ENCODE data around the gene MAP3K3. TPM values are rescaled to one million over a fixed set of nuclear protein-coding genes. Genes with fewer than 3 reads are reported as not detected.

The MAP3K3 gene
- polyA plus RNA-seq, 1 donor from 2014 or later = 16.6 TPM

DNA sequence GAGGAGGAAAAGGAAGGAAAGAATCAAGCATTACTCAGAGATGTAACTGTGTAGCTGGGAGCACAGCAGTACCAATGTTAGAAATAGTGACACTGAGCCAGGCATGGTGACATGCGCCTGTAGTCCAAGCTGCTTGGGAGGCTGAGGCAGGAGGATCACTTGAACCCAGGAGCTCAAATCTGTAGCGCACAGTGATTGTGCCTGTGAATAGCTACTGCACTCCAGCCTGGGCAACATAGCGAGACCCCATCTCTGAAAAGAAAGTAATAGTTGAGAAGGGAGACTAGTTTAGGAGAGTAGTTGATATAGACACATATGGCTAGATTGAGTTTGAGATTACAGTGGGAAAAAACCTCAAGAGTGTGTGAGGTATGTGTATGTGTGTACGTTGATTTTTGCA, 17.8 kb downstream of the MAP3K3 start:
- TF ChIP-seq, protein P1, sequence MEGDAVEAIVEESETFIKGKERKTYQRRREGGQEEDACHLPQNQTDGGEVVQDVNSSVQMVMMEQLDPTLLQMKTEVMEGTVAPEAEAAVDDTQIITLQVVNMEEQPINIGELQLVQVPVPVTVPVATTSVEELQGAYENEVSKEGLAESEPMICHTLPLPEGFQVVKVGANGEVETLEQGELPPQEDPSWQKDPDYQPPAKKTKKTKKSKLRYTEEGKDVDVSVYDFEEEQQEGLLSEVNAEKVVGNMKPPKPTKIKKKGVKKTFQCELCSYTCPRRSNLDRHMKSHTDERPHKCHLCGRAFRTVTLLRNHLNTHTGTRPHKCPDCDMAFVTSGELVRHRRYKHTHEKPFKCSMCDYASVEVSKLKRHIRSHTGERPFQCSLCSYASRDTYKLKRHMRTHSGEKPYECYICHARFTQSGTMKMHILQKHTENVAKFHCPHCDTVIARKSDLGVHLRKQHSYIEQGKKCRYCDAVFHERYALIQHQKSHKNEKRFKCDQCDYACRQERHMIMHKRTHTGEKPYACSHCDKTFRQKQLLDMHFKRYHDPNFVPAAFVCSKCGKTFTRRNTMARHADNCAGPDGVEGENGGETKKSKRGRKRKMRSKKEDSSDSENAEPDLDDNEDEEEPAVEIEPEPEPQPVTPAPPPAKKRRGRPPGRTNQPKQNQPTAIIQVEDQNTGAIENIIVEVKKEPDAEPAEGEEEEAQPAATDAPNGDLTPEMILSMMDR (IDR thresholded peaks at IDR 0.05; ENCODE audit: poor library complexity, severe bottlenecking) = no peak
- TF ChIP-seq SMC3 (conservative IDR thresholded peaks at IDR 0.05; ENCODE audit: poor library complexity) (no peak), MXI1 (conservative IDR thresholded peaks at IDR 0.05; ENCODE audit: poor library complexity, severe bottlenecking) (no peak), TAF1 (IDR thresholded peaks at IDR 0.05; ENCODE audit: low read depth) (no peak), POLR2AphosphoS5 (IDR thresholded peaks at IDR 0.05) (no peak), RAD21 (conservative IDR thresholded peaks at IDR 0.05) (no peak), EP300 (conservative IDR thresholded peaks at IDR 0.05; ENCODE audit: poor library complexity, severe bottlenecking) (no peak), EZH2 (IDR thresholded peaks at IDR 0.05; ENCODE audit: borderline replicate concordance, insufficient read depth, low read length, poor library complexity, severe bottlenecking) (no peak)
- TF ChIP-seq, protein P2, sequence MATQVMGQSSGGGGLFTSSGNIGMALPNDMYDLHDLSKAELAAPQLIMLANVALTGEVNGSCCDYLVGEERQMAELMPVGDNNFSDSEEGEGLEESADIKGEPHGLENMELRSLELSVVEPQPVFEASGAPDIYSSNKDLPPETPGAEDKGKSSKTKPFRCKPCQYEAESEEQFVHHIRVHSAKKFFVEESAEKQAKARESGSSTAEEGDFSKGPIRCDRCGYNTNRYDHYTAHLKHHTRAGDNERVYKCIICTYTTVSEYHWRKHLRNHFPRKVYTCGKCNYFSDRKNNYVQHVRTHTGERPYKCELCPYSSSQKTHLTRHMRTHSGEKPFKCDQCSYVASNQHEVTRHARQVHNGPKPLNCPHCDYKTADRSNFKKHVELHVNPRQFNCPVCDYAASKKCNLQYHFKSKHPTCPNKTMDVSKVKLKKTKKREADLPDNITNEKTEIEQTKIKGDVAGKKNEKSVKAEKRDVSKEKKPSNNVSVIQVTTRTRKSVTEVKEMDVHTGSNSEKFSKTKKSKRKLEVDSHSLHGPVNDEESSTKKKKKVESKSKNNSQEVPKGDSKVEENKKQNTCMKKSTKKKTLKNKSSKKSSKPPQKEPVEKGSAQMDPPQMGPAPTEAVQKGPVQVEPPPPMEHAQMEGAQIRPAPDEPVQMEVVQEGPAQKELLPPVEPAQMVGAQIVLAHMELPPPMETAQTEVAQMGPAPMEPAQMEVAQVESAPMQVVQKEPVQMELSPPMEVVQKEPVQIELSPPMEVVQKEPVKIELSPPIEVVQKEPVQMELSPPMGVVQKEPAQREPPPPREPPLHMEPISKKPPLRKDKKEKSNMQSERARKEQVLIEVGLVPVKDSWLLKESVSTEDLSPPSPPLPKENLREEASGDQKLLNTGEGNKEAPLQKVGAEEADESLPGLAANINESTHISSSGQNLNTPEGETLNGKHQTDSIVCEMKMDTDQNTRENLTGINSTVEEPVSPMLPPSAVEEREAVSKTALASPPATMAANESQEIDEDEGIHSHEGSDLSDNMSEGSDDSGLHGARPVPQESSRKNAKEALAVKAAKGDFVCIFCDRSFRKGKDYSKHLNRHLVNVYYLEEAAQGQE (IDR thresholded peaks at IDR 0.05; ENCODE audit: borderline replicate concordance) = no peak

DNA sequence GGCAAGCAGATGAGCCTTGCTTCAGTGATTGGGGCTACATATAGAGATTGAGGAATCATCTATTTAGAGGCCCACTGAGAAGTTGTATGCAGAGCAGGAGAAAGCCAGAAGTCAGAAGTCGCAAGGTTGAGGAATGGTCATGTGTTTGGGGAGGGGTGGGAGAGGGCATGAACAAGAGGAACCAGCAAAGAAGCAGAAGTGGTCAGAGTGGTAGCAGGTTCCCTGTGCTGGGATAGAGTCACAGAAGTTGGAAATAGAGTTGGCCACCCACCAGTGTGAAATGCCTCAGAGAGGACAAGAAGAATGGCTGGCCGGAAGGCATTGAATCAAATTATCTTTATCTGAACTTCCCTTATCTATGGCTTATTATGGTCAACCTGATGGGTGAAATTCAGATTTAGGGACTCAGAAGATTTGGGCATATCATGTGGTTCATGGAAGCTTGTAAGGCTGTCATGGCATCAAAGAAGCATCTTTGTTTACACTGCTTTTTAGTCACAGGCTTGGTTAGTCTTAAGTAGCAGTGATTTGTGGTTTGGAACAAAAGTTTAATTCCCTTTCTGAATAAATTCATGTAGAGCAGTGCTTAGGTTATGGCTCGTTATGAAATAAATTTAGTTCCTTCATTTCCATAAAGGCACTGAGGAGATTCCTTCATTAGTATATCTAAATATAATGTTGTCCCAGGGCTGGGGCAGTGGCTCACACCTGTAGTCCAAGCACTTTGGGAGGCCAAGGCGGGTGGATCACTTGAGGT, 19.7 kb downstream of the MAP3K3 start:
- Histone ChIP-seq H3F3A (ENCODE audit: insufficient read depth, low read length, poor library complexity, severe bottlenecking) (no peaks in the 10 kb centered on the region), H3K9me2 (ENCODE audit: insufficient read depth, low read length) (no peaks in the 10 kb centered on the region), H3K9me3 (ENCODE audit: low read length) (no peaks in the 10 kb centered on the region), H2AFZ (ENCODE audit: low read depth, low read length) (no peak overlapping the region), H3K4me3 (ENCODE audit: low read length) (no peak overlapping the region), H4K20me1 (ENCODE audit: insufficient read depth) (no peaks in the 10 kb centered on the region), H3K36me3 (ENCODE audit: insufficient read depth, low read length) (no peaks in the 10 kb centered on the region), H3K4me2 (ENCODE audit: low read length) (no peak overlapping the region), H3K27ac (ENCODE audit: low read length) (no peak overlapping the region), H3K27me3 (ENCODE audit: insufficient read depth, low read depth, low read length) (no peaks in the 10 kb centered on the region), H3K9ac (ENCODE audit: low read length) (no peak overlapping the region), H3K79me2 (replicated peaks; ENCODE audit: insufficient read depth, low read length) (no peaks in the 10 kb centered on the region)
- TF ChIP-seq, protein P2 (IDR thresholded peaks at IDR 0.05; ENCODE audit: borderline replicate concordance) = no peak
- TF ChIP-seq MXI1 (conservative IDR thresholded peaks at IDR 0.05; ENCODE audit: poor library complexity, severe bottlenecking) (no peak), EP300 (conservative IDR thresholded peaks at IDR 0.05; ENCODE audit: poor library complexity, severe bottlenecking) (no peak), TAF1 (IDR thresholded peaks at IDR 0.05; ENCODE audit: low read depth) (no peak), POLR2AphosphoS5 (IDR thresholded peaks at IDR 0.05) (no peak), SMC3 (conservative IDR thresholded peaks at IDR 0.05; ENCODE audit: poor library complexity) (no peak), RAD21 (conservative IDR thresholded peaks at IDR 0.05) (no peak), EZH2 (IDR thresholded peaks at IDR 0.05; ENCODE audit: borderline replicate concordance, insufficient read depth, low read length, poor library complexity, severe bottlenecking) (no peak)
- TF ChIP-seq, protein P1 (IDR thresholded peaks at IDR 0.05; ENCODE audit: poor library complexity, severe bottlenecking) = no peak

More for the DNA sequence above, 17.8 kb downstream of the MAP3K3 start:
- Histone ChIP-seq H3K27me3 (ENCODE audit: insufficient read depth, low read depth, low read length) (no peaks in the 10 kb centered on the region), H3K9ac (ENCODE audit: low read length) (no peak overlapping the region), H3K79me2 (replicated peaks; ENCODE audit: insufficient read depth, low read length) (no peaks in the 10 kb centered on the region), H2AFZ (ENCODE audit: low read depth, low read length) (no peak overlapping the region), H3K36me3 (ENCODE audit: insufficient read depth, low read length) (no peaks in the 10 kb centered on the region), H3K27ac (ENCODE audit: low read length) (no peak overlapping the region), H3K4me2 (ENCODE audit: low read length) (no peak overlapping the region), H3K9me2 (ENCODE audit: insufficient read depth, low read length) (no peaks in the 10 kb centered on the region), H3K4me3 (ENCODE audit: low read length) (no peak overlapping the region), H3F3A (ENCODE audit: insufficient read depth, low read length, poor library complexity, severe bottlenecking) (no peaks in the 10 kb centered on the region), H4K20me1 (ENCODE audit: insufficient read depth) (no peaks in the 10 kb centered on the region), H3K9me3 (ENCODE audit: low read length) (no peaks in the 10 kb centered on the region)
